ENCODE measurements around the gene MAB21L1.

- TF ChIP-seq CTCF (IDR thresholded peaks at IDR 0.05) (no peak), POLR2A (IDR thresholded peaks at IDR 0.05) (no peak)
These were observed 8.9 kb upstream of the MAB21L1 start for GRCh38 chr13:35485424-35485823.

Data from heart left ventricle (tissue), 13 donors.